ENCODE data around the gene ELAVL1.

DNA sequence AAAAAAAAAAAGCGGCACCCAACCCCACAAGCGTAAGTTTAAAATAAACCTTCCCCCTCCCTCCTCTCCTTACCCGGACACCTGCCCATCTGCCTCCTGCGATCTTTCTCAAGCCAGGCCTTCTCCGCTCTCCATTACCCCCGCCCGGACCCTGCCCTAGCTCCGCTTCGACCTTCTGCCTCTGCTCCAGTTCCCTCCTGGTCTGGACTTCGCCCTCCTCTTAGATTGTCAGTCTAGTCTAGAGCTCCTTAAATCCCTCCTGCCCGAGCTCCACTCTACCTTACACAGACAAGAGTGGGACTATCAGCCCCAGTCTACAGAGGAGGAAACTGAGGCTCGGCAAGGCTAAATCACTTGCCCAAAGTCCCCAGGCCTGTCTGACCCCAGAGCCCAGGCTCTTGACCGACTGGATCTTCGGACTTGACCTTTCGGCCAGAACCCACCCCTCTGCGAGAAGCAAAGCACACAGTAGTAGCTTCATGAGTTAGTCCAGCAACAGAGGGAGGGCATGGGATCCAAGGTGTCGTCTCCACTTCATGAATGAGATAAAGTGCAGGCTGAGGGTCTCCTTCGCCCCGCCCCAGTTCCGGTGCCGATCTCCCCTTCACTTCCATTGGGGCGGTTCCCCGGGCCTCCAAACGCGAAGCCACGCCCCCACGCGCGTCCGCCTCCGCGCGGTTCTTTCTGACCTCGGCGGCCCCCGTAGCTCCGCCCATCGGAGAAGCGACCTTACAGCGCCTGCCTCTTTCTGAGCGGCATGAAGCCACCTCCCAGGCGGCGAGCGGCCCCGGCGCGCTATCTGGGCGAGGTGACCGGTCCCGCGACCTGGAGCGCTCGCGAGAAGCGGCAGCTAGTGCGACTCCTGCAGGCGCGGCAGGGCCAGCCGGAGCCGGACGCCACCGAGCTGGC lies 85.6 kb downstream of the ELAVL1 start, which contains the start of gene SNAPC2:
- TF ChIP-seq, protein P1, sequence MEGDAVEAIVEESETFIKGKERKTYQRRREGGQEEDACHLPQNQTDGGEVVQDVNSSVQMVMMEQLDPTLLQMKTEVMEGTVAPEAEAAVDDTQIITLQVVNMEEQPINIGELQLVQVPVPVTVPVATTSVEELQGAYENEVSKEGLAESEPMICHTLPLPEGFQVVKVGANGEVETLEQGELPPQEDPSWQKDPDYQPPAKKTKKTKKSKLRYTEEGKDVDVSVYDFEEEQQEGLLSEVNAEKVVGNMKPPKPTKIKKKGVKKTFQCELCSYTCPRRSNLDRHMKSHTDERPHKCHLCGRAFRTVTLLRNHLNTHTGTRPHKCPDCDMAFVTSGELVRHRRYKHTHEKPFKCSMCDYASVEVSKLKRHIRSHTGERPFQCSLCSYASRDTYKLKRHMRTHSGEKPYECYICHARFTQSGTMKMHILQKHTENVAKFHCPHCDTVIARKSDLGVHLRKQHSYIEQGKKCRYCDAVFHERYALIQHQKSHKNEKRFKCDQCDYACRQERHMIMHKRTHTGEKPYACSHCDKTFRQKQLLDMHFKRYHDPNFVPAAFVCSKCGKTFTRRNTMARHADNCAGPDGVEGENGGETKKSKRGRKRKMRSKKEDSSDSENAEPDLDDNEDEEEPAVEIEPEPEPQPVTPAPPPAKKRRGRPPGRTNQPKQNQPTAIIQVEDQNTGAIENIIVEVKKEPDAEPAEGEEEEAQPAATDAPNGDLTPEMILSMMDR (IDR thresholded peaks at IDR 0.05), result no peak
- TF ChIP-seq POLR2A (IDR thresholded peaks at IDR 0.05), result no peak

Data from testis (tissue), 2 donors.